H1 (cell line): ENCODE measurements around the gene MVK. TPM values are rescaled to one million over a fixed set of nuclear protein-coding genes. Genes with fewer than 3 reads are reported as not detected.

Experiments
- CHD1 ChIP-seq: IDR thresholded peaks from 2 replicates; pipeline ENCODE4 v1.6.1; 2012; ENCODE audit warnings: low read depth, low read length, improper control_type of control experiment
- HDAC2 ChIP-seq, 2 experiments: fragments of 300-600 bp in 1 of 2; sonication (generic) in 1 of 2; IDR thresholded peaks; 2 replicates each; pipeline ENCODE4 v1.6.1; 2011 to 2012; ENCODE audit warnings: low read depth in 2 of 2, low read length in 2 of 2, mild to moderate bottlenecking in 2 of 2, moderate library complexity in 2 of 2, borderline replicate concordance in 1 of 2, inconsistent platforms in 1 of 2
- POU5F1 ChIP-seq: IDR thresholded peaks from 2 replicates; pipeline ENCODE4 v1.6.1; 2011; ENCODE audit warnings: low read depth, mild to moderate bottlenecking, low read length, moderate library complexity
- RNF2 ChIP-seq: fragments of 200-900, 300-1000 bp; sonication (generic); IDR thresholded peaks from 2 replicates; pipeline ENCODE4 v1.7.1; 2016; ENCODE audit warnings: borderline replicate concordance, low read depth, mild to moderate bottlenecking, antibody characterized with exemption, low read length; ENCODE audit not compliant: poor library complexity, severe bottlenecking; ENCODE audit errors: missing control alignments
- SP4 ChIP-seq: IDR thresholded peaks from 2 replicates; pipeline ENCODE4 v1.6.1; 2012; ENCODE audit warnings: low read length, inconsistent platforms
- SRF ChIP-seq: IDR thresholded peaks from 2 replicates; pipeline ENCODE4 v1.6.1; 2011; ENCODE audit warnings: mild to moderate bottlenecking, low read depth, low read length, moderate library complexity
- SUZ12 ChIP-seq: fragments of 200-600 bp; sonication (generic); IDR thresholded peaks from 2 replicates; pipeline ENCODE4 v1.6.1; 2012; ENCODE audit warnings: mild to moderate bottlenecking, inconsistent platforms, low read length, moderate library complexity, mixed read lengths
- YY1 ChIP-seq: IDR thresholded peaks from 2 replicates; pipeline ENCODE4 v1.6.1; 2011; ENCODE audit warnings: low read depth, mild to moderate bottlenecking, low read length
- polyA plus RNA-seq, 7 experiments: library from polyadenylated mRNA; depleted of rRNA in 3 of 7; stranded (reverse) in 5 of 7; unstranded in 2 of 7; fragments of >200 nt in 5 of 7; fragments of 200-250 nt in 2 of 7; gene quantifications; 1 replicate in 5 of 7; 2 replicates in 1 of 7; 4 replicates in 1 of 7; pipeline versions ENCODE4 v1.2.1 to v1.2.3, GENCODE V29; 2011 to 2013; ENCODE audit warnings: missing spikeins in 2 of 7, mixed read lengths in 2 of 7
- total RNA-seq: library from RNA; stranded (reverse); fragmentation: NEBNext Ultra II Directional; extraction: Animal tissue kit (Norgen Biotek cat#: 25700); gene quantifications from 2 replicates; pipeline ENCODE4 v1.2.1, GENCODE V29; 2021
- TF ChIP-seq, protein P1 (sequence below): fragments of 300-600 bp; sonication (generic); IDR thresholded peaks from 2 replicates; pipeline ENCODE4 v1.7.1; 2012; ENCODE audit warnings: low read length, moderate library complexity, mild to moderate bottlenecking, inconsistent platforms; ENCODE audit not compliant: insufficient replicate concordance

Gene MVK
- total and polyA plus RNA-seq, 2 of the 8 experiments (the other 6 are each of a cell fraction or from before 2014, with no cell fraction given): 15.7 to 20.9 TPM

DNA sequence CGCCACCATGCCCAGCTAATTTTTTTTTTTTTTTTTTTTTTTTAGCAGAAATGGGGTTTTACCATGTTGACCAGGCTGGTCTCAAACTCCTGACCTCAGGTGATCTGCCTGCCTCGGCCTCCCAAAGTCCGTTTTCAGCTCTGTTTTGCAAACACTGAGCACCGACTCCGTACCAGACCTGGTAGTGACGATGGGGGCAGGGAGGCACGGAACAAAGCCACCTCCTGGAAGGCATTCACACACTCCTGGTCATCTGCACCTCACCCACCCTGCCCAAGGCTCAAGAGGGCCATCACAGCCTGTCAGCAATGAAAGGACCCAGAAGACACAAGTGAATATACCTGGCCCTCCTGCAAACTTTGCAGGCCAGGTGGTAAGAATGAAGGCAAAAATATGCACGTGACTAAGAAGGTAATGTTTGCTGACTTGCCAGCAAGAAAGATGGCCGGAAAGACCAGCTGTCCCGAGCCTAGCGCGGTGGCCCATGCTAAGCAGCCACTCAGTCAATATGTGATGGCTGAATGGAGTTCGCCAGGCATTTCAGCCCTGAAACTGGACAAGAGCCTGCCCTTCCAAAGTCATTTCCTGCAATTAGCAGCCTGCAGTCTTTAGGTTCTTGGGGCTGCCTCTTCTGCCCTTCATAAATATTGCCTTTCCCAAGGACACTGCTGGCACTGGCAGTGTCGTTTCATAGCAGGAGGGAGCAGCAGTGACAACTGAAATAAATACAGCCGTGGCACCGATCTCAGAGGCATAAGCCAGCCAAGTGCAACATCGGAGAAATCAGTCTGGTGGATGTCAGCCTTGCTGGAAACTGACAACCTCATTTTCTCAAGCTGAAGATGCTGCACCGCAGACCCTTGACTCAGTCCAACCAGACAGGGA is 17.9 kb upstream of the MVK start (continued):
- TF ChIP-seq, protein P1, sequence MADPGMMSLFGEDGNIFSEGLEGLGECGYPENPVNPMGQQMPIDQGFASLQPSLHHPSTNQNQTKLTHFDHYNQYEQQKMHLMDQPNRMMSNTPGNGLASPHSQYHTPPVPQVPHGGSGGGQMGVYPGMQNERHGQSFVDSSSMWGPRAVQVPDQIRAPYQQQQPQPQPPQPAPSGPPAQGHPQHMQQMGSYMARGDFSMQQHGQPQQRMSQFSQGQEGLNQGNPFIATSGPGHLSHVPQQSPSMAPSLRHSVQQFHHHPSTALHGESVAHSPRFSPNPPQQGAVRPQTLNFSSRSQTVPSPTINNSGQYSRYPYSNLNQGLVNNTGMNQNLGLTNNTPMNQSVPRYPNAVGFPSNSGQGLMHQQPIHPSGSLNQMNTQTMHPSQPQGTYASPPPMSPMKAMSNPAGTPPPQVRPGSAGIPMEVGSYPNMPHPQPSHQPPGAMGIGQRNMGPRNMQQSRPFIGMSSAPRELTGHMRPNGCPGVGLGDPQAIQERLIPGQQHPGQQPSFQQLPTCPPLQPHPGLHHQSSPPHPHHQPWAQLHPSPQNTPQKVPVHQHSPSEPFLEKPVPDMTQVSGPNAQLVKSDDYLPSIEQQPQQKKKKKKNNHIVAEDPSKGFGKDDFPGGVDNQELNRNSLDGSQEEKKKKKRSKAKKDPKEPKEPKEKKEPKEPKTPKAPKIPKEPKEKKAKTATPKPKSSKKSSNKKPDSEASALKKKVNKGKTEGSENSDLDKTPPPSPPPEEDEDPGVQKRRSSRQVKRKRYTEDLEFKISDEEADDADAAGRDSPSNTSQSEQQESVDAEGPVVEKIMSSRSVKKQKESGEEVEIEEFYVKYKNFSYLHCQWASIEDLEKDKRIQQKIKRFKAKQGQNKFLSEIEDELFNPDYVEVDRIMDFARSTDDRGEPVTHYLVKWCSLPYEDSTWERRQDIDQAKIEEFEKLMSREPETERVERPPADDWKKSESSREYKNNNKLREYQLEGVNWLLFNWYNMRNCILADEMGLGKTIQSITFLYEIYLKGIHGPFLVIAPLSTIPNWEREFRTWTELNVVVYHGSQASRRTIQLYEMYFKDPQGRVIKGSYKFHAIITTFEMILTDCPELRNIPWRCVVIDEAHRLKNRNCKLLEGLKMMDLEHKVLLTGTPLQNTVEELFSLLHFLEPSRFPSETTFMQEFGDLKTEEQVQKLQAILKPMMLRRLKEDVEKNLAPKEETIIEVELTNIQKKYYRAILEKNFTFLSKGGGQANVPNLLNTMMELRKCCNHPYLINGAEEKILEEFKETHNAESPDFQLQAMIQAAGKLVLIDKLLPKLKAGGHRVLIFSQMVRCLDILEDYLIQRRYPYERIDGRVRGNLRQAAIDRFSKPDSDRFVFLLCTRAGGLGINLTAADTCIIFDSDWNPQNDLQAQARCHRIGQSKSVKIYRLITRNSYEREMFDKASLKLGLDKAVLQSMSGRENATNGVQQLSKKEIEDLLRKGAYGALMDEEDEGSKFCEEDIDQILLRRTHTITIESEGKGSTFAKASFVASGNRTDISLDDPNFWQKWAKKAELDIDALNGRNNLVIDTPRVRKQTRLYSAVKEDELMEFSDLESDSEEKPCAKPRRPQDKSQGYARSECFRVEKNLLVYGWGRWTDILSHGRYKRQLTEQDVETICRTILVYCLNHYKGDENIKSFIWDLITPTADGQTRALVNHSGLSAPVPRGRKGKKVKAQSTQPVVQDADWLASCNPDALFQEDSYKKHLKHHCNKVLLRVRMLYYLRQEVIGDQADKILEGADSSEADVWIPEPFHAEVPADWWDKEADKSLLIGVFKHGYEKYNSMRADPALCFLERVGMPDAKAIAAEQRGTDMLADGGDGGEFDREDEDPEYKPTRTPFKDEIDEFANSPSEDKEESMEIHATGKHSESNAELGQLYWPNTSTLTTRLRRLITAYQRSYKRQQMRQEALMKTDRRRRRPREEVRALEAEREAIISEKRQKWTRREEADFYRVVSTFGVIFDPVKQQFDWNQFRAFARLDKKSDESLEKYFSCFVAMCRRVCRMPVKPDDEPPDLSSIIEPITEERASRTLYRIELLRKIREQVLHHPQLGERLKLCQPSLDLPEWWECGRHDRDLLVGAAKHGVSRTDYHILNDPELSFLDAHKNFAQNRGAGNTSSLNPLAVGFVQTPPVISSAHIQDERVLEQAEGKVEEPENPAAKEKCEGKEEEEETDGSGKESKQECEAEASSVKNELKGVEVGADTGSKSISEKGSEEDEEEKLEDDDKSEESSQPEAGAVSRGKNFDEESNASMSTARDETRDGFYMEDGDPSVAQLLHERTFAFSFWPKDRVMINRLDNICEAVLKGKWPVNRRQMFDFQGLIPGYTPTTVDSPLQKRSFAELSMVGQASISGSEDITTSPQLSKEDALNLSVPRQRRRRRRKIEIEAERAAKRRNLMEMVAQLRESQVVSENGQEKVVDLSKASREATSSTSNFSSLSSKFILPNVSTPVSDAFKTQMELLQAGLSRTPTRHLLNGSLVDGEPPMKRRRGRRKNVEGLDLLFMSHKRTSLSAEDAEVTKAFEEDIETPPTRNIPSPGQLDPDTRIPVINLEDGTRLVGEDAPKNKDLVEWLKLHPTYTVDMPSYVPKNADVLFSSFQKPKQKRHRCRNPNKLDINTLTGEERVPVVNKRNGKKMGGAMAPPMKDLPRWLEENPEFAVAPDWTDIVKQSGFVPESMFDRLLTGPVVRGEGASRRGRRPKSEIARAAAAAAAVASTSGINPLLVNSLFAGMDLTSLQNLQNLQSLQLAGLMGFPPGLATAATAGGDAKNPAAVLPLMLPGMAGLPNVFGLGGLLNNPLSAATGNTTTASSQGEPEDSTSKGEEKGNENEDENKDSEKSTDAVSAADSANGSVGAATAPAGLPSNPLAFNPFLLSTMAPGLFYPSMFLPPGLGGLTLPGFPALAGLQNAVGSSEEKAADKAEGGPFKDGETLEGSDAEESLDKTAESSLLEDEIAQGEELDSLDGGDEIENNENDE: no peak
- no peak for TF ChIP-seq POU5F1
- no peak for TF ChIP-seq HDAC2 (IDR thresholded peaks at IDR 0.05; ENCODE audit: borderline replicate concordance in 1 of 2, low read depth in 2 of 2, low read length in 2 of 2)
- no peak for TF ChIP-seq RNF2
- TF ChIP-seq SUZ12: no peak
- TF ChIP-seq SRF: no peak
- no peak for TF ChIP-seq SP4
- TF ChIP-seq YY1: no peak
- no peak for TF ChIP-seq CHD1
